Activated naive CD8-positive, alpha-beta T cell (primary cell): Measurements from ENCODE around the gene BMP6.

ENCODE experiments used
- H3K27ac Mint-ChIP-seq: one replicate; pipeline ENCODE4 v1.8.0; 2021; ENCODE audit warnings: mixed read lengths
- H3K27me3 Mint-ChIP-seq: one replicate; pipeline ENCODE4 v1.8.0; 2021; ENCODE audit warnings: mixed read lengths
- H3K36me3 Mint-ChIP-seq: one replicate; pipeline ENCODE4 v1.8.0; 2021; ENCODE audit warnings: mixed read lengths
- H3K4me1 Mint-ChIP-seq: one replicate; pipeline ENCODE4 v1.8.0; 2021; ENCODE audit warnings: low read depth, mixed read lengths
- H3K4me3 Mint-ChIP-seq: one replicate; pipeline ENCODE4 v1.8.0; 2021; ENCODE audit warnings: mild to moderate bottlenecking, mixed read lengths
- H3K9me3 Mint-ChIP-seq: one replicate; pipeline ENCODE4 v1.8.0; 2021; ENCODE audit warnings: low read depth, mixed read lengths

Gene BMP6

GRCh38 chr6:7727946-7728854, 2.3 kb downstream of the BMP6 start:
- no peak overlapping the region for H3K27ac Mint-ChIP-seq
- peak overlapping the region; percentile 70 for H3K4me3 Mint-ChIP-seq
- H3K27me3 Mint-ChIP-seq = peaks cover 49% of the 10 kb centered on the region
- H3K9me3 Mint-ChIP-seq = no peaks in the 10 kb centered on the region
- peaks cover 19% of the 10 kb centered on the region for H3K4me1 Mint-ChIP-seq
- no peaks in the 10 kb centered on the region for H3K36me3 Mint-ChIP-seq

- H3K27me3 Mint-ChIP-seq = peaks cover 51% of the 10 kb centered on the region
- no peaks in the 10 kb centered on the region for H3K36me3 Mint-ChIP-seq
- no peaks in the 10 kb centered on the region for H3K9me3 Mint-ChIP-seq
- H3K27ac Mint-ChIP-seq = no peak overlapping the region
- H3K4me3 Mint-ChIP-seq = peak overlapping the region; percentile 70
- peaks cover 19% of the 10 kb centered on the region for H3K4me1 Mint-ChIP-seq
Measured at GRCh38 chr6:7728855-7729590, 3.1 kb downstream of the BMP6 start.

GRCh38 chr6:7730001-7730783, 4.3 kb downstream of the BMP6 start:
- H3K4me1 Mint-ChIP-seq = peaks cover 19% of the 10 kb centered on the region
- H3K27me3 Mint-ChIP-seq = peaks cover 57% of the 10 kb centered on the region
- H3K4me3 Mint-ChIP-seq = no peak overlapping the region
- no peaks in the 10 kb centered on the region for H3K36me3 Mint-ChIP-seq
- no peak overlapping the region for H3K27ac Mint-ChIP-seq
- H3K9me3 Mint-ChIP-seq = no peaks in the 10 kb centered on the region

- no peaks in the 10 kb centered on the region for H3K9me3 Mint-ChIP-seq
- no peak overlapping the region for H3K27ac Mint-ChIP-seq
Measured at GRCh38 chr6:7730784-7731227, 4.9 kb downstream of the BMP6 start.

GRCh38 chr6:7731294-7731693, 5.4 kb downstream of the BMP6 start:
- Mint-ChIP-seq H3K27ac (no peak overlapping the region), H3K36me3 (no peaks in the 10 kb centered on the region), H3K4me1 (peaks cover 13% of the 10 kb centered on the region), H3K9me3 (no peaks in the 10 kb centered on the region), H3K27me3 (peaks cover 55% of the 10 kb centered on the region), H3K4me3 (no peak overlapping the region)

More at GRCh38 chr6:7730784-7731227, 4.9 kb downstream of the BMP6 start:
- Mint-ChIP-seq H3K36me3 (no peaks in the 10 kb centered on the region), H3K4me3 (no peak overlapping the region), H3K4me1 (peaks cover 13% of the 10 kb centered on the region), H3K27me3 (peaks cover 53% of the 10 kb centered on the region)

GRCh38 chr6:7732228-7732627, 6.3 kb downstream of the BMP6 start:
- Mint-ChIP-seq H3K27ac (no peak overlapping the region), H3K36me3 (no peaks in the 10 kb centered on the region), H3K4me1 (peaks cover 13% of the 10 kb centered on the region), H3K27me3 (peaks cover 55% of the 10 kb centered on the region), H3K9me3 (no peaks in the 10 kb centered on the region), H3K4me3 (no peak overlapping the region)

GRCh38 chr6:7734707-7735383, 8.9 kb downstream of the BMP6 start:
- Mint-ChIP-seq H3K4me3 (no peak overlapping the region), H3K27me3 (peaks cover 50% of the 10 kb centered on the region)

GRCh38 chr6:7737106-7737505, 11.2 kb downstream of the BMP6 start:
- no peak overlapping the region for H3K4me3 Mint-ChIP-seq
- H3K36me3 Mint-ChIP-seq = no peaks in the 10 kb centered on the region
- no peaks in the 10 kb centered on the region for H3K4me1 Mint-ChIP-seq
- H3K27ac Mint-ChIP-seq = no peak overlapping the region
- H3K27me3 Mint-ChIP-seq = peaks cover 44% of the 10 kb centered on the region
- H3K9me3 Mint-ChIP-seq = no peaks in the 10 kb centered on the region

More at GRCh38 chr6:7734707-7735383, 8.9 kb downstream of the BMP6 start:
- no peaks in the 10 kb centered on the region for H3K9me3 Mint-ChIP-seq
- no peaks in the 10 kb centered on the region for H3K36me3 Mint-ChIP-seq
- H3K27ac Mint-ChIP-seq = no peak overlapping the region
- H3K4me1 Mint-ChIP-seq = no peaks in the 10 kb centered on the region

GRCh38 chr6:7737867-7738266, 12.0 kb downstream of the BMP6 start:
- H3K4me3 Mint-ChIP-seq = no peak overlapping the region
- no peak overlapping the region for H3K27ac Mint-ChIP-seq
- no peaks in the 10 kb centered on the region for H3K4me1 Mint-ChIP-seq
- H3K27me3 Mint-ChIP-seq = peaks cover 40% of the 10 kb centered on the region
- no peaks in the 10 kb centered on the region for H3K36me3 Mint-ChIP-seq
- no peaks in the 10 kb centered on the region for H3K9me3 Mint-ChIP-seq

- Mint-ChIP-seq H3K36me3 (no peaks in the 10 kb centered on the region), H3K27ac (no peak overlapping the region), H3K9me3 (no peaks in the 10 kb centered on the region), H3K27me3 (peaks cover 23% of the 10 kb centered on the region), H3K4me3 (no peak overlapping the region), H3K4me1 (no peaks in the 10 kb centered on the region)
Measured at GRCh38 chr6:7742223-7742785, 16.4 kb downstream of the BMP6 start.

GRCh38 chr6:7745942-7746341, 20.0 kb downstream of the BMP6 start:
- Mint-ChIP-seq H3K4me3 (no peak overlapping the region), H3K27me3 (peaks cover 10% of the 10 kb centered on the region), H3K27ac (no peak overlapping the region), H3K36me3 (no peaks in the 10 kb centered on the region), H3K9me3 (no peaks in the 10 kb centered on the region), H3K4me1 (no peaks in the 10 kb centered on the region)

- Mint-ChIP-seq H3K9me3 (no peaks in the 10 kb centered on the region), H3K4me1 (no peaks in the 10 kb centered on the region), H3K27ac (no peak overlapping the region), H3K27me3 (peaks cover 7% of the 10 kb centered on the region), H3K36me3 (no peaks in the 10 kb centered on the region), H3K4me3 (no peak overlapping the region)
Measured at GRCh38 chr6:7747016-7747415, 21.1 kb downstream of the BMP6 start.

GRCh38 chr6:7747433-7747832, 21.5 kb downstream of the BMP6 start:
- no peak overlapping the region for H3K4me3 Mint-ChIP-seq
- H3K36me3 Mint-ChIP-seq = no peaks in the 10 kb centered on the region
- peaks cover 7% of the 10 kb centered on the region for H3K27me3 Mint-ChIP-seq
- H3K9me3 Mint-ChIP-seq = no peaks in the 10 kb centered on the region
- no peaks in the 10 kb centered on the region for H3K4me1 Mint-ChIP-seq
- H3K27ac Mint-ChIP-seq = no peak overlapping the region

GRCh38 chr6:7747901-7748504, 22.1 kb downstream of the BMP6 start:
- H3K27me3 Mint-ChIP-seq = peaks cover 7% of the 10 kb centered on the region
- no peak overlapping the region for H3K27ac Mint-ChIP-seq
- no peaks in the 10 kb centered on the region for H3K9me3 Mint-ChIP-seq
- H3K4me1 Mint-ChIP-seq = no peaks in the 10 kb centered on the region
- H3K36me3 Mint-ChIP-seq = no peaks in the 10 kb centered on the region
- H3K4me3 Mint-ChIP-seq = no peak overlapping the region
